NCI-H82 treated with DMSO at 0.1 percent for 48 hours (cell line): Measurements from ENCODE around the gene NXN.
"Not testable (repeated sequence)": the region's sequence is repeated elsewhere in the genome, so short reads cannot be mapped to it uniquely, and the experiment has no call there.

ENCODE experiments used
- DNase-seq: peaks from one replicate; lab custom pipeline; 2025; ENCODE audit not compliant: unreplicated experiment; lab: John Stamatoyannopoulos, UW

Gene NXN

DNA sequence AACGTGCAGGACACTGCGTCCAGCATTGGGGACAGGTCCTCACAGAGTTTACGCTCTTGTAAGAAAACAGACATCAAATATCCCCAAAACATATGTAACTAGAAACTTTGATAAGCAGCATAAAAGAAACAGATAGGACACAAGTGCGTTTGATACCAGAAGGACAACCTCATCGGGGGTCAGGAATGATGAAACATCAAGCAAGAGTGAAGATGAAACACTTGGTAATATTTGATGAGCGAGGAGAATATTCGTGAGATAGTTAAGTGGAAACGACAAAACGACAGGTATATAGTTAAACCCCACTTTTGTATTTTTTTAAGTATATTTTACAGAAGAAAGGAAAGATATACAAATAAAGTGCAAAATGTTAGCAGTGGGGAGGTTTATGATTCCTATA is 55.9 kb downstream of the NXN start:
- DNase-seq = no peak

DNA sequence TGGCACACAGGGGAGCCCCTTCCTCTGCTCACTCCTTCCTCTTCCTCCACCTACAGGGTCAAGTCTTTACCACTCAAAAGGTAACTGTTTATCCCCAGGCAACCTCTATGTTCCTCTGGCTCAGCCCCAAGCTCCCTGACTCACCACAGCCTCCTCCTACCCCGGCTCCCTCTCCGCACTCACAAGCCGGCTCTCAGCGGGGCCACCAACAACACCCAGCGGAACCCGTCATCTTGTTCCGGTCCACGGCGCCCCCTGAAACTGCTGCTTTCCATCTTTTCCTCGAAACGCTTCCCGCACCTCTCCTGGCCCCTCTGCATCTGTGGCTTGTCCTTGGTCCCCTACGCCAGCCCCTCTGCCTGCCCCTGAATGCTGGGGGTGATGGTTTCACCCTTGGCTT is 58.4 kb downstream of the NXN start:
- no peak for DNase-seq

DNA sequence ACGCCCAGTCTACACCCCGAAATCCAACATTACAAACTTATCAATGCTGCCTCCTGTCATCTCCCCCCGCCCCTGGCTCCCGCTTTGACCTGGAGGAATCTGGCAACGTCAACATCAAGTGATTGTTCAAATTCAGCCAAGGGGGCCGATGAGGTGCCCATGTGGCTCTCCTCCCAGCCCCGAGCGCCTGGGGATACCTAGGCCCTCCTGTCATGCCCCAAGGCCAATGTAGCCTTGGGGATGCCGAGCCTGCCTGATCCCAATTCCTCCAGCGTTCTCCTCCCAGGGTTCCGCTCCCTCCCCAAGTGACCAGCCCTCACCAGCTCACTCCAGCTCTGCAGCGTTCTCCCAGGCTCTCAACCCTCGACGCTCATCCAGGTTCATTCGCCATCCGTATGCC is 59.4 kb downstream of the NXN start:
- DNase-seq = no peak

DNA sequence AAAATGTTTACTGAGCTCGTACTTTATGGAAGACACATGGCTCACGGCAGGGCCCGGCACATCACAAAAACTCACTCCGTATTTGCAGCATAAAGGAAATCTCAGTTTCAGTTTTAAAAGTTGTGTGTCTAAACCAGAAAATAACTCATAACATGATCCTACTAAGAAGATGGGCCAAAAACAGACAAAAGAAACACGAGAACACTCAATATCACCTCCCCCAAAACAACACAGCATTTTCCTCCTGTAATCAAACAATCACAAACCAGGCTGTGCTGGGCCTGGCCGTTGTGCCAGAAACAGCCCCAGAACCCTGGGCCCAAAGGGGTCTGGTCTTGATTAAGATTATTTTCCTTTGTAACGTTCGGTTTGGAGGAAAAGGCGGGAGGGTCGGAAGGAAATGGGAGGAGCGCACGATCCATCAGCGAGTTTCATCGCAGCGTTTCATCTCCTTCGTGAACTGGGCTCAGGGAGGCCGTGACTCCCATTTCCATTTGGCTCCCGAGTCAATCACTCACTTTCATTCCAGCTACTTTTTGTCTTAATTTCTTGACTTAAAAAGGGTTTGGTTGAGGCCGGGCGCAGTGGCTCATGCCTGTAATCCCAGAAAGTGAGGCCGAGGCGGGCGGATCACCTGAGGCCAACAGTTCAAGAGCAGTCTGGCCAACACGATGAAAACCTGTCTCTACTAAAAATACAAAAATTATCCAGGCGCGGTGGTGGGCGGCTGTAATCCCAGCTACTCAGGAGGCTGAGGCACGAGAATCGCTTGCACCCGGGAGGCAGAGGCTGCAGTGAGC is 61.4 kb downstream of the NXN start:
- no peak for DNase-seq

DNA sequence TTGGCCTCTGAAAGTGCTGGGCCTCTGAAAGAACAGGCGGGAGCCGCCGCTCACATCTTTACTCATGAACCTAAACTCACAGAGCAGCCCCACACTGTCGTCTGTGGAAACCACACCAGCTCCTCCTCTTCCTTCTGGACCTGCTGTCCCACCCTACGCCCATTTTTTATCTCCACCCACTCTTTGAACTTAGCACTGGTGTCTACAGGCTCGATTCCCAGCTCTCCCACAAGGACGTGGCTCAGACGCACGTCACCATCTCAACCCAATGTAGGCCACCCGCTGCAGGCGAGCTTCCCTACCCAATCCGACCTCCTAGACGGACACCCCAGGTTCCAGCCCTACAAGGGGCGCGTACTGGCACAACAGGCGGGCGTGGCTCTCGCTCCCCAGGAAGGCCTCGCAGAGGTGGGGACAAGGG is 62.2 kb downstream of the NXN start:
- no peak for DNase-seq

DNA sequence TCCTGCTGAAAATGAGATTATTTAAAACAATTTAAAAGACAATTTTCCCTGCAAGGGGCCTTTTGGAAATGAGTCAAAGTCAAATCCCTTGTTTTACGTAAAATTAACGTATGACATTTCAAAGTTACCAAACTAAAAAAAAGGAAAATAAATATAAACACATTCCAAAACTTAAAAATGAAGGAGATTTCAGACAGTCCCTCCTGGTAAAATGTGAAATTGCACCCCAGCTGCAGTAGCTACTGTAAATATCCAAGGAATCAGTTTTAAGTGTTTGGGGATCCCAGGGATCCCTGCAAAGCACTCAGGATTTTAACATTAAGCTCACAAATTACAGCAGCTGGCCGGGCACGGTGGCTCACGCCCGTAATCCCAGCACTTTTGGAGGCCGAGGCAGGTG is 63.3 kb downstream of the NXN start:
- DNase-seq = no peak

DNA sequence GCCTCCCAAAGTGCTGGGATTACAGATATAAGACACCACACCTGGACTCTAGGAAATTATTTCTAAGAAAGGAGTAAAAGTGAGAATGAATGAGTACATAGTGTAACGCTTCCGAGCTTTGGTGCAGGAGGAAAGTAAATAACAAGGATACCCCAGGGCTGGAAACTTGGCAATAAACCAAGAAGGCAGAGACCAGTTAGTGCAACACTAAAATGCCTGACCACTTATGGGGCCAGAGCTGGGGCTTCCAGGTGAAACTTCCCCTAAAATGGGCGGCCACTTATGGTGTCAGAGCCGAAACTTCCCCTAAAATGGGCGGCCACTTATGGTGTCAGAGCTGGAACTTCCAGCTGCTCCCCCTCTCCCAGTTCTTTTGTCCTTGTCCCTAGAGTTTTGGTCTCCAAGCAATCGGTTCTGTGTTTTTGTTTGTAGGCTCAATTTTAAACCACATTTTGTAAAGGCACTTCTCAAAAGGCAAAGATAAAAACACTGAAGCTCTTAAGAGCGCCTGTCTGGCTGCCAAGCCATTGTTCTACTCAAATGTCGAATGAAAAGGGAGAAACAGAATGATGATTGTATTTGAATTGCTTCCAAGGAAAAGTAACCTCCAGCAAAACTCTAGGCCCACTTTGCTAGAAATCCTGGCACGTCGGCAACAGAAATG is 63.9 kb downstream of the NXN start:
- no peak for DNase-seq

DNA sequence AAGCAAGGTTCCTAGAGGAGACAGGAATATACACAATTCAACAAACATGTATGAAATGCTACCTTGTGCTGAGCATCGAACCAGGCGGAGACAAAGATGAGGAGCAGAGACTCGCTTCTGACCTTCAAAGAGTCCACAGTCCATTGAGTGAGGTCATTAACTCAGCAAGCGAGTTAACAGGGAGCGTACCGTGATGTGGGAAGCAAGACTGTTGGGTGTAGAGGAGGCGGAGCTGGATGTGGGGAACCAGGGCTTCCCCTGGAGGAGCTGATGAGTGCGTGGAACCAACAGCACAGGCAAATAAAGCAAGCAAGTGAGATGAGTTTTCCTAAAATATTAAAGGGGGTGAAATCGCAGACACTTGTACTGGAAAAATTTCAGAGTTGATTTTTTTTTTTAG is 65.0 kb downstream of the NXN start:
- DNase-seq = no peak

DNA sequence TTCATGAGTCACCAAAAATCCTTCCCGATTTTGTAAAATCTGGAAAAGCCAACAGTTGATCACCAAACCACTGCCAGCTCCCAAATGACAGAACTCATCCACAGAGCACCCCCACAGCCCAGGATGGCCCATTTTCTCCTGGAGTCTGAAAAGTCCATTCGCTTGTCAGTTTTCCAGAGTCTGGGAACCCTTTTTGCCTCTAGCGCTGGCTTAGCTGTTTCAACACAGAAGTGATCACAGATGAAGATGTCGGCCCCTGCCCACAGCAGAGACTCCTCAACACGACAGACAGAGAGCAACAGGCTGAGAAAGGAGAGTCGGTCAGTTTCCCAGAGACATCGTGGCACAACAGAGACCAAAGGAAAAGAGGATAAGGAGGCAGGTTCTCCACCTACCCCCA is 66.4 kb downstream of the NXN start:
- DNase-seq = no peak

DNA sequence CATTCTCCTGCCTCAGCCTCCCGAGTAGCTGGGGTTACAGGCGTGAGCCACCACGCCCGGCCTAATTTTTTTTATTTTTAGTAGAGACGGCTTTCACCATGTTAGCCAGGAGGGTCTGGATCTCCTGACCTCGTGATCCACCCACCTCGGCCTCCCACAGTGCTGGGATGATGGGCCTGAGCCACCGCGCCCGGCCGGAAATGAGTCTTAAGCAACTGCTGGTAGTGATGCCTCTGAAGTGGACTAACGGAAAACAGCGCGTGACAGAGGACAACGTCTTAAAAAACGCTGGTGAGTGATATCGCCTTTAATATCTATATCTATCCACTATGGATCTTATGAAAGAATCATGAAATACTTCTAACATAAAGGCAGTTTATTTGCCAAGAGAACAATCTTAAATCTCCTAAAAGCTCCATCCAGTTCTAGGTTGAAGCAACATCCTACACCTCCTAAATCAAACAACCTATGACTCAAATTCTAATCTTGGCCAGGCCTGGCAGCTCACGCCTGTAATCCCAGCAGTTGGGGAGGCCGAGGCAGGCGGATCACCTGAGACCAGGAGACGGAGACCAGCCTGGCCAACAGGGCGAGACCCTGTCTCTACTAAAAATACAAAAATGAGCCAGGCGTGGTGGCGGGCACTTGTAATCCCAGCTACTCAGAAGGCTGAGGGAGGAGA is 69.8 kb downstream of the NXN start:
- DNase-seq = no peak

DNA sequence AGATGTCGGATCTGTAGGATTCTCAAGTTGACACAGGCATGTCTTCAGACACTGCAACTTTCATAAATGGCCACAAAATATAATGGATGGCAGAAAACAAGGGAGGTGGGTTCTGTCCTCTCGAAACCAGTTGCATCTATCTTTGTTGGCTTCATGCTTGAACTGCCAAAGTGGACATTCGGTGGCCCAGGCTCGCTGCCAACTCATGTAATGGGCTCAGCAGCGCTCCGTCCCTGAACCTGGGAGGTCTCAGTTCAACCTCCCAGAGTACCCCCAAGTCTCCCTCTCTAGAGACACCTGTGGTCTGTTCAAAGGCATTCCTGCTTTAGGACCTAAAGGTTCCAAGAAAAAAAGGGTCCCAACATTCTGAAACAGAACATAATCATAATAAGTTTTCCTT is 71.9 kb downstream of the NXN start:
- no peak for DNase-seq

DNA sequence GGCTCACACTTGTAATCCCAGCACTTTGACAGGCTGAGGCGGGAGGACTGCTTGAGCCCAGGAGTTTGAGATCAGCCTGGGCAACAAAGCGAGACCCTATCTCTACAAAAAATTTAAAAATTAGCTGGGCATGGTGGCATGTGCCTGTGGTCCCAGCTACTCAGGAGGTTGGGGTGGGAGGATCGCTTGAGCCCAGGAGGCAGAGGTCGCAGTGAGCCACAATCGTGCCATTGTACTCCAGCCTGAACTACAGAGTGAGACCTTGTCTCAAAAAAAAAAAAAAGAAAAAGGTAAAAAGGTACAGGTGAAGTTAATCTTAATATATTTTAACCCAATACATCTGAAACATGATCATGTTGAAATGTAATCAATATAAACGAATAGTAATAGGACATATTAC is 73.9 kb downstream of the NXN start:
- DNase-seq = not testable (repeated sequence)

DNA sequence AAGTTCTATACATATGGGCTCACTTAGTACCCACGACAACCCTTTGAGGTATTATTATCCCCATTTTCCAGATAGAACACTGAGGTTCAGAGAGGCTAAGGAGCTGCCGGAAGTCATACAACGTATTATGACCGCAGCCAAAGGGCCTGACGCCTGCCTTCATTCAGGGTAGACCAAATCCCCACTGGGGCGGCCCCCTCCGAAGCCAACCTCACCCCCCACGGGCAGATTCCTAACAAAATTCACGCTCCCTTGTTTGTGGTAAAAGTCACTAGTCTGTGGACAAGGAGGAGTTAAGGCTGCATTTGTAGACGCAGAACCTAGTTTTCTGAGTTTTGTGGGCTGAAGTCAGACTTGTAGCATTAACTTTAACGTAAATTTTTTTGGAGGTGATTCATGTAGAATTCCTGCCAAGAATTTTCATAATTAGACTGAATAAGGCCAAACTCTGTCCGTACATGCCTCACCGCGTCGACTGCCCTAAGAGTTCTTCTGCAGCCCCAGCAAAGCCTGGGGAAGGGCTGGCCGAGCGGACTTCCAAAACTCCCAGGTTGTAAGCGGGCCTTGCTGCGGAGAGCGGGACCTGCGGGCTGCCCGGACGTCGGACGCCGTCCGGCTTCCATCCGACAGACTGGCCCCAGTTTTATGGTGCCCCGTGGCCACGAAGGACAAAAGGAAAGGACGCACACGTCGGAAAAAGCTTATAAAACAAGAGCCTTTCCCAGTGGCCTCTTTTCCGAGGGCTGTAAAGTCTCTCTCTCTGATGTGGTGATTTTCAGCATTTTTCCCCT is 75.7 kb downstream of the NXN start:
- no peak for DNase-seq

DNA sequence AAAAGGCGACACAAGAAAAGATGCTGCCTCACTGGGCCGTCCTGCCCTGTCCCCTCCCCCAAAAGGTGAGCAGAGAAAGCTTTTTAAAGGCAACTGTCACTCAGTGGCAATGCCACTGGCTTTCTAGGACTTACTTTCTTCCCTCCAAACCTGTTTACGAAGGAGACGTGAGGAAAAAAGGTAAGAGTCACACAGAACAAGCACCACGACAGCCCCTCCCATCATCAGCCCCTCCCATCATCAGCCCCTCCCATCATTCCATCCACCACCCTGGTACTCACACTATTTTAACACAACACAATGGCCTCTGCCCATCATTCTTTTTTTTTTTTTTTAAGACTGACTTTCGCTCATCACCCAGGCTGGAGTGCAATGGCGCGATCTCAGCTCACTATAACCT is 77.1 kb downstream of the NXN start:
- no peak for DNase-seq

DNA sequence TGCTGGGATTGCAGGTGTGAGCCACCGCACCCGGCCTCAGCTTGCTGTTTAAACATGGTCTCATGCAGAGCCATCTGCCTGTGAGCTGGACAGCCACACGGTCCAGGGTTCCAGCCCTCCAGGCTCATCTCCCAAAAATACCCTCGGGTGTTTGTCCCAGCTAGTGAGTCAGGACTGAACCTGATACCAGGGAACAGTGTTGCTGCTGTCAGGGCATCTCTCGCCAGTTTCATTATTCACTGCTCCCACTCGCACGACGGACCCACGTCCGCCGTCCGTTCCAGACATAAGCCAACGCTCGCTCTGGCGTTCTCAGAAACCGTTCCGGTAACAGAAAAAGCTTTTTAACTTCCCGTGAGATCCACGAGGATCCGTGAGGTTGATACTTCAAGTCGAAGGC is 77.6 kb downstream of the NXN start:
- no peak for DNase-seq

DNA sequence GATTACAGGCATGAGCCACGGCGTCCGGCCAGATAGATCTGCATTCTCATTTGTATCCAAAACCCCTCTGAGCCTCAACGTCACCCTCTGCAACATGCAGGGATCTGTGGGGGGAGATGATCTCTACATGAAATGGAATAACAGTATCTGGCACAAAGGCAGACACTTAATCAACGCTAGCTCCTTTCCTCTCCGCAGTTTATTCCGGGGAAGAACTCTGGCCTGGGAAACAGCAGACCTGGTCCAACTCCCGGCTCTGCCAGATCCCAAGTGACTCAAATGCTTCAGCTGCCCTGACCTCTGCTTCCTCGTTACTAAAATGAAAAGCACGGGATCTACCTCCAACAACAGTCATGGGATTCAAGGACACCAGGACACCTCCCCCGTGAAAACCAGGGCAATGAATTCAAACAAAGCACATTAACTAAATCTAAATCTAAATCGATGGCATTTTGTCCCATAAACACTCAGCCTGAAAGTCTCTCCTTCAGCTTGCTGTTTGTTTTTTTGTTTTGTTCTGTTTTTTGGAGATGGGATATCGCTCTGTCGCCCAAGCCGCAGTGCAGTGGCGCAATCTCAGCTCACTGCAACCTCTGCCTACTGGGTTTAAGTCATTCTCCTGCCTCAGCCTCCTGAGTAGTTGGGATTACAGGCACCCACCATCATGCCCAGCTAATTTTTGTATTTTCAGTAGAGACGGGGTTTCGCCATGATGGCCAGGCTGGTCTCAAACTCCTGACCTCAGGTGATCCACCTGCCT is 78.2 kb downstream of the NXN start:
- DNase-seq = no peak

DNA sequence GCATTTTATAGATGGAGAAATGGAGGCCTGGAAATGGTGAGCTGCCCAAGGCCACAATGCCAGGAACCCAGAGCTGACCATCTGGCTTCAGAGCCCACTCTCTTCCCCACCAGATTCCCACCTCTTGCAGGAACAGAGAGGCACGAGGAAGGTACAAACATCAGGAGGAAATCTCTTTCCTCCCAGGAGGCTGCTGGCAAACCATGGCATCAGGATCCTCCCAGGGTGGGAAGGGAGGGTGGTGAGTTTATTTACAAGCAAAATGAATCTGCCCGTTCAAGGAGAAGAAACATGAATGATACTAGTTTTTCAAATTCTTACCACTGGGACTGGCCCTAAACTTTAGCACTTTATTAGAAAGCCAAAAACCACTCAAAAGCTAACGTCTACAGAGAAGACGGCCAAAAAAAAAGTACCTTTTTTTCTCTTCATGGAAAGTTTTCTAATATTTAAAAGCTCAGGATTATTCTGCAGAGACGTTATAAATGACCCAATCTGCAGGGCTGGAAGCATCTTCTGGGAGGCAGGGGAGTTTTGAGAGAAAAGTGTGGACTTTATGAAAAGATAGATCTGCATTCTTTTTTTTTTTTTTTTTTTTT is 79.1 kb downstream of the NXN start:
- DNase-seq = no peak

DNA sequence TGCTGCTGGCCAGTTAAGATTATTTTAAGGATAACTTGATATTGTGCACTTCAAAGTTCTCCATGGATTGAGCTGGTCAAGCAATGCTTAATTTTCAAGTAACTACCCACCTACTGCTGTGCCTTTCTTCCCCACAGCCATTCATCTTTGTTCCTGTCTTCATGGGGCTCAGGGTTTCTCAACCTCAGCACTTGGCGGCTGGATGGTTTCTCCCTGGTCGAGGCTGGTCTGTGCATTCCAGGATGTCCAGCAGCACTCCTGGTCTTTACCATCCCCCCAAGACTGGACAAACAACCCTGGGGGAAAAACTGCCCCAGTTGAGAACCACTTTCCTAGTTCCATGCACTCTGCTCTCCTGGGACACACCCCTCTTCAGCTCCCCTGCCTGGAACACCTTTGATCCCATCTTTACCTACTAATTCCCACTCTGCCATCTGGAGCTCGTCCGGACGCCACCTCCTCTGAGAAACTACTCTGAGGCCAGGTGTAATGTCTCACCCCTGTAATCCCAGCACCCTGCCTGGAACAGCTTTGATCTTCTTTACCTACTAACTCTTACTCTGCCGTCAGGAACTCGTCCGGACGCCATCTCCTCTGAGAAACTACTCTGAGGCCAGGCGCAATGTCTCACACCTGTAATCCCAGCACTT is 81.5 kb downstream of the NXN start:
- no peak for DNase-seq

DNA sequence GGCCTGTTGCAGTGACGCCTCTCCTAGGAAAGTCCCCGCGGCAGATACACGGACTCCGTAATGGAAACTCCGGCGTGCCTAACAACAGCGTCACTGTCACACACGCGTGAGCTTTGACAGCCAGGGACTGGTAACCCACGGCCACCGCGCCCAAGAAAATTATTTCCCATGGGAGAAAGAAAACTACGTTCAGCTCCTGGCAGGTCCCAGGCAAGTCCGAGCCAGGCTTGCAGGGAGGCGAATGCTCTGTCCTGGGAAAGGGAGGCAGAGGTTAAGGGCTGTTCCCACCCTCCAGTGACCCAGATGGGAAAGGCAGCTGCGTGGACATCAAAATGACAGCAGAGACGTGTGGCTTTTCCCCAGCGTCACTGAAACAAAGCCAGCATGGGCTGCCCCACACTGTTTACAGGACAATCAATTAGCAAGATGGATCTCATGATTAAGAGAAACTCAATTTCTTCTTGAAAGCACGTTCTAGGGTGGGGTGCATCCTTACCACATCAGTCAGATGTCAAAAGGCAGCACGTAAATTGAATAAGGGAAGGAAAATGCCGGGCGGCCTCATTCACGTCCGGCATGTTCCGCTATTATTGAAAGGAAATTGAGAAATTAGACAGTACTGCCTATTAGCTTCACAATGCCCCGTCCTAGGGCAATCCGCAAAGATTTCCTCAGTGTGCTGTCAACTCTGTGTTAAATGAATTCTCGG is 82.5 kb downstream of the NXN start:
- no peak for DNase-seq
